HG03558 (cell line): ENCODE results near the gene EPHA4.

Source experiments
- ATAC-seq: cut with Tn5 transposase; IDR thresholded peaks from one replicate; pipeline ENCODE4 v1.9.1; 2021; ENCODE audit warnings: moderate number of reproducible peaks; ENCODE audit not compliant: unreplicated experiment; ENCODE audit errors: extremely low read depth

The EPHA4 gene

GRCh38 chr2:221449406-221449805, 122.7 kb downstream of the EPHA4 start:
- no peak for ATAC-seq

- ATAC-seq = no peak
Measured at GRCh38 chr2:221448844-221449390, 123.2 kb downstream of the EPHA4 start.

GRCh38 chr2:221448057-221448843, 123.9 kb downstream of the EPHA4 start:
- no peak for ATAC-seq

GRCh38 chr2:221447310-221447709, 124.8 kb downstream of the EPHA4 start:
- no peak for ATAC-seq

GRCh38 chr2:221446140-221446539, 126.0 kb downstream of the EPHA4 start:
- no peak for ATAC-seq

GRCh38 chr2:221444106-221444505, 128.0 kb downstream of the EPHA4 start:
- ATAC-seq = no peak

- ATAC-seq = no peak
Measured at GRCh38 chr2:221443645-221444044, 128.5 kb downstream of the EPHA4 start.

- ATAC-seq = no peak
Measured at GRCh38 chr2:221442128-221442527, 130.0 kb downstream of the EPHA4 start.

- ATAC-seq = no peak
Measured at GRCh38 chr2:221439761-221440479, 132.2 kb downstream of the EPHA4 start.

- ATAC-seq = no peak
Measured at GRCh38 chr2:221437056-221437455, 135.0 kb downstream of the EPHA4 start.

- ATAC-seq = no peak
Measured at GRCh38 chr2:221435171-221435570, 136.9 kb downstream of the EPHA4 start.

- ATAC-seq = no peak
Measured at GRCh38 chr2:221434142-221434541, 138.0 kb downstream of the EPHA4 start.

- ATAC-seq = no peak
Measured at GRCh38 chr2:221431477-221431876, 140.6 kb downstream of the EPHA4 start.

- ATAC-seq = no peak
Measured at GRCh38 chr2:221429741-221430491, 142.2 kb downstream of the EPHA4 start.

- no peak for ATAC-seq
Measured at GRCh38 chr2:221428896-221429295, 143.2 kb downstream of the EPHA4 start.

- ATAC-seq = no peak
Measured at GRCh38 chr2:221426929-221427328, 145.2 kb downstream of the EPHA4 start.

- no peak for ATAC-seq
Measured at GRCh38 chr2:221425891-221426290, 146.2 kb downstream of the EPHA4 start.

GRCh38 chr2:221425353-221425752, 146.8 kb downstream of the EPHA4 start:
- no peak for ATAC-seq

- no peak for ATAC-seq
Measured at GRCh38 chr2:221423210-221423804, 148.8 kb downstream of the EPHA4 start.

GRCh38 chr2:221422516-221423209, 149.4 kb downstream of the EPHA4 start:
- ATAC-seq = no peak
